Tibial nerve (tissue), 4 donors: Measurements from ENCODE around the gene FBXW12. TPM values are rescaled to one million over a fixed set of nuclear protein-coding genes. Genes with fewer than 3 reads are reported as not detected.

ENCODE experiments used
- DNase-seq, 2 donors: peaks; one replicate each; pipeline ENCODE4 v3.0.0-alpha.2; 2019; ENCODE audit warnings: low spot score in 2 of 2
- H3K27ac ChIP-seq, 4 donors: fragments of 200-600 bp; sonication (generic) in 3 of 4; one replicate each; pipeline ENCODE4 v1.5.1; 2017 to 2019; ENCODE audit warnings: mild to moderate bottlenecking in 1 of 4
- H3K27me3 ChIP-seq, 2 donors: fragments of 200-600 bp; sonication (generic) in 1 of 2; one replicate each; pipeline versions ENCODE4 v1.5.1 to v1.6.0; 2017 to 2019
- H3K36me3 ChIP-seq, 3 donors: fragments of 200-600 bp; sonication (generic); one replicate each; pipeline ENCODE4 v1.5.1; 2018 to 2019
- H3K4me1 ChIP-seq, 4 donors: fragments of 200-600 bp; sonication (generic) in 3 of 4; one replicate each; pipeline ENCODE4 v1.5.1; 2017 to 2019
- H3K4me3 ChIP-seq, 4 donors: fragments of 200-600 bp; sonication (generic) in 3 of 4; one replicate each; pipeline ENCODE4 v1.5.1; 2017 to 2019; ENCODE audit warnings: mild to moderate bottlenecking in 1 of 4, moderate library complexity in 1 of 4
- H3K9me3 ChIP-seq, 4 donors: fragments of 200-600 bp; sonication (generic) in 3 of 4; one replicate each; pipeline ENCODE4 v1.5.1; 2017 to 2019
- CTCF ChIP-seq, 5 experiments: fragments of 200-600 bp in 3 of 5; fragments of 450-650 bp in 2 of 5; sonication (generic) in 3 of 5; IDR thresholded peaks; one replicate each; pipeline ENCODE4 v1.5.1; 2016 to 2019; ENCODE audit warnings: antibody characterized with exemption in 5 of 5, mild to moderate bottlenecking in 3 of 5, moderate library complexity in 2 of 5
- EP300 ChIP-seq, 2 donors: sonication (generic); formaldehyde crosslinking; IDR thresholded peaks; one replicate each; pipeline ENCODE4 v1.6.1; 2017; ENCODE audit warnings: antibody characterized with exemption in 2 of 2, mild to moderate bottlenecking in 1 of 2
- POLR2A ChIP-seq, 2 donors: fragments of 450-650 bp; IDR thresholded peaks; one replicate each; pipeline ENCODE4 v1.6.1; 2017; ENCODE audit warnings: antibody characterized with exemption in 2 of 2, mild to moderate bottlenecking in 2 of 2, moderate library complexity in 2 of 2
- WGBS, 2 donors: methylation state at CpG; one replicate each; pipeline ENCODE4 v1.1.5; 2018; 5-methylcytosine and 5-hydroxymethylcytosine counted together
- small RNA-seq: library from RNA; depleted of rRNA; stranded (forward); fragments of <200 nt; gene quantifications from one replicate; pipeline ENCODE3, GENCODE V24; 2016
- total RNA-seq, 4 donors: library from RNA; depleted of rRNA; stranded (reverse); fragments of >200 nt; gene quantifications; one replicate each; pipeline ENCODE4 v1.1.0, GENCODE V29; 2016

Gene FBXW12
- total RNA-seq, 4 donors from 2014 or later: not detected

GRCh38 chr3:48440590-48440958 lies 68.6 kb downstream of the FBXW12 start:
- H3K27me3 ChIP-seq: no peaks in the 10 kb centered on the region
- DNase-seq: no peak
- H3K36me3 ChIP-seq: peaks cover 0 to 33% (median 0%) of the 10 kb centered on the region in 3 donors
- 0 to 1% methylated on average over 21 of the region's 21 CpGs for WGBS, 2 donors
- H3K9me3 ChIP-seq: no peaks in the 10 kb centered on the region
- peak overlapping the region; percentile 78 to 91 (median 86) for H3K4me3 ChIP-seq
- TF ChIP-seq CTCF (IDR thresholded peaks at IDR 0.05) (no peak), EP300 (IDR thresholded peaks at IDR 0.05) (no peak), POLR2A (IDR thresholded peaks at IDR 0.05) (no peak)
- peaks cover 0 to 40% (median 22%) of the 10 kb centered on the region in 4 donors for H3K4me1 ChIP-seq
- H3K27ac ChIP-seq: peak overlapping the region; percentile 78 to 97 (median 92)

- Histone ChIP-seq H3K36me3 (peaks cover 0 to 33% (median 0%) of the 10 kb centered on the region in 3 donors), H3K9me3 (no peaks in the 10 kb centered on the region), H3K4me1 (peaks cover 0 to 36% (median 23%) of the 10 kb centered on the region in 4 donors), H3K4me3 (no peak overlapping the region), H3K27me3 (no peaks in the 10 kb centered on the region), H3K27ac (no peak overlapping the region)
- WGBS, 2 donors: 77 to 82% methylated on average over 6 of the region's 6 CpGs
- no peak for DNase-seq
- no peak for TF ChIP-seq EP300 (IDR thresholded peaks at IDR 0.05)
- no peak for TF ChIP-seq POLR2A (IDR thresholded peaks at IDR 0.05)
- no peak for TF ChIP-seq CTCF (IDR thresholded peaks at IDR 0.05)
These were observed 69.9 kb downstream of the FBXW12 start for GRCh38 chr3:48441940-48442339.

Small RNAs within 50 kb of the gene (small RNA-seq; reads per million reads assigned to genes)
- not detected for gene RN7SL321P

Other genes starting within 250 kb of the FBXW12 start
- gene CDC25A, start 183.8 kb upstream of the FBXW12 start, total RNA-seq: 1 to 10 TPM in 2 of 4 donors, under 1 TPM in 1, not detected in 1; 0.44 to 7.1 (median 2.1) TPM
- under 1 TPM in 1 of 4 donors, not detected in 3; 0.63 TPM for gene CAMP, start 148.7 kb upstream of the FBXW12 start, total RNA-seq
- gene ZNF589, start 131.1 kb upstream of the FBXW12 start, total RNA-seq: 10 to 100 TPM; 10.7 to 18.8 (median 15.7) TPM
- 10 to 100 TPM; 22.2 to 28.4 (median 27.4) TPM for gene NME6, start 70.9 kb upstream of the FBXW12 start, total RNA-seq
- not detected for gene SPINK8, start 38.6 kb upstream of the FBXW12 start, total RNA-seq
- gene PLXNB1, start 57.9 kb downstream of the FBXW12 start, total RNA-seq: 100 to 1,000 TPM; 216 to 379 (median 339) TPM
- 10 to 100 TPM; 23.4 to 33.3 (median 29.2) TPM for gene CCDC51, start 67.9 kb downstream of the FBXW12 start, total RNA-seq
- 100 to 1,000 TPM; 212 to 380 (median 291) TPM for gene TMA7, start 68.0 kb downstream of the FBXW12 start, total RNA-seq
- 10 to 100 TPM in 2 of 4 donors, 1 to 10 TPM in 2; 7.5 to 10.5 (median 9.3) TPM for gene ATRIP, start 74.5 kb downstream of the FBXW12 start, total RNA-seq
- gene SHISA5, start 132.0 kb downstream of the FBXW12 start, total RNA-seq: 100 to 1,000 TPM in 2 of 4 donors, 10 to 100 TPM in 2; 78.4 to 145 (median 93.9) TPM
- gene PFKFB4, start 184.6 kb downstream of the FBXW12 start, total RNA-seq: 1 to 10 TPM; 2.2 to 9.0 (median 7.6) TPM
- gene UCN2, start 191.6 kb downstream of the FBXW12 start, total RNA-seq: 1 to 10 TPM in 1 of 4 donors, not detected in 3; 1.5 TPM
- 10 to 100 TPM in 3 of 4 donors, 1 to 10 TPM in 1; 3.1 to 15.7 (median 15.0) TPM for gene COL7A1, start 223.1 kb downstream of the FBXW12 start, total RNA-seq
- gene UQCRC1, start 237.4 kb downstream of the FBXW12 start, total RNA-seq: 100 to 1,000 TPM; 143 to 196 (median 186) TPM
- gene TMEM89, start 249.6 kb downstream of the FBXW12 start, total RNA-seq: not detected